PC-9 (cell line): ENCODE results near the gene NEURL3. TPM values are rescaled to one million over a fixed set of nuclear protein-coding genes. Genes with fewer than 3 reads are reported as not detected.

Experiments
- BruUV-seq: library from RNA; stranded (reverse); fragments of 400-500 nt; replicated peaks from 2 replicates; lab custom pipeline; 2021; lab: Mats Ljungman, UMichigan
- CTCF ChIA-PET: fragments of 300-600 bp; sonication (Branson Sonifier 250); formaldehyde crosslinking; loops from one replicate; lab custom pipeline; 2022; ENCODE audit warnings: antibody characterized with exemption; lab: Charles Lee
- POLR2A ChIA-PET: fragments of 300-600 bp; sonication (Branson Sonifier 250); formaldehyde crosslinking; loops from one replicate; lab custom pipeline; 2022; ENCODE audit warnings: antibody characterized with exemption; ENCODE audit not compliant: unreplicated experiment; lab: Charles Lee
- DNase-seq, 2 experiments: peaks; one replicate each; pipeline versions ENCODE4 v3.0.0 to v3.0.0-alpha.2; 2015 to 2022; ENCODE audit warnings: mixed read lengths in 1 of 2
- H2AFZ ChIP-seq: fragments of 200-600 bp; sonication (generic); 2 replicates; pipeline ENCODE4 v1.8.1; 2017; ENCODE audit warnings: antibody characterized with exemption
- H3F3A ChIP-seq: fragments of 200-600 bp; sonication (generic); 2 replicates; pipeline ENCODE4 v1.8.1; 2017; ENCODE audit warnings: antibody characterized with exemption, mild to moderate bottlenecking, low read depth; ENCODE audit not compliant: insufficient read depth
- H3K27ac ChIP-seq: fragments of 200-600 bp; sonication (generic); 2 replicates; pipeline ENCODE4 v1.6.1; 2016; ENCODE audit warnings: mixed run types
- H3K27me3 ChIP-seq: fragments of 200-600 bp; sonication (generic); 2 replicates; pipeline ENCODE4 v1.6.1; 2016; ENCODE audit warnings: low read depth, mixed run types; ENCODE audit not compliant: insufficient read depth
- H3K36me3 ChIP-seq: fragments of 200-600 bp; sonication (generic); 2 replicates; pipeline ENCODE4 v1.6.1; 2016; ENCODE audit warnings: low read depth, mixed run types
- H3K4me1 ChIP-seq: fragments of 200-600 bp; sonication (generic); replicated peaks from 2 replicates; pipeline ENCODE4 v1.6.1; 2016; ENCODE audit warnings: mixed run types; ENCODE audit not compliant: insufficient read depth
- H3K4me2 ChIP-seq: fragments of 200-600 bp; sonication (generic); 2 replicates; pipeline ENCODE4 v1.6.1; 2017; ENCODE audit warnings: mixed run types
- H3K4me3 ChIP-seq: fragments of 200-600 bp; sonication (generic); 2 replicates; pipeline ENCODE4 v1.6.1; 2016; ENCODE audit warnings: mixed run types
- H3K79me2 ChIP-seq: fragments of 200-600 bp; sonication (generic); 2 replicates; pipeline ENCODE4 v1.6.1; 2017; ENCODE audit warnings: low read depth, mixed run types
- H3K9me2 ChIP-seq: fragments of 200-600 bp; sonication (generic); 2 replicates; pipeline ENCODE4 v1.8.1; 2017; ENCODE audit warnings: mild to moderate bottlenecking; ENCODE audit not compliant: insufficient read depth
- H3K9me3 ChIP-seq: fragments of 200-600 bp; sonication (generic); 2 replicates; pipeline ENCODE4 v1.8.1; 2016; ENCODE audit warnings: low read depth; ENCODE audit not compliant: insufficient read depth
- H4K20me1 ChIP-seq: fragments of 200-600 bp; sonication (generic); 2 replicates; pipeline ENCODE4 v1.8.1; 2017; ENCODE audit not compliant: insufficient read depth
- EZH2 ChIP-seq: fragments of 200-600 bp; sonication (generic); IDR thresholded peaks from 2 replicates; pipeline ENCODE4 v1.8.0; 2017; ENCODE audit warnings: antibody characterized with exemption, low read depth
- intact Hi-C: fragments of 100-400 bp; cut with micrococcal nuclease; formaldehyde crosslinking; loops from one replicate; pipeline ENCODE4 v1.10.0; 2022; ENCODE audit not compliant: unreplicated experiment
- total RNA-seq: library from RNA; stranded (reverse); gene quantifications from 2 replicates; pipeline ENCODE4 v1.2.3, GENCODE V29; 2021
- TF ChIP-seq, protein P1 (sequence below): fragments of 200-600 bp; sonication (generic); conservative IDR thresholded peaks from 2 replicates; pipeline ENCODE4 v1.6.1; 2017; ENCODE audit warnings: mixed run types, antibody characterized with exemption, mild to moderate bottlenecking, moderate library complexity

The NEURL3 gene
- total RNA-seq, 1 experiment from 2014 or later = 0.48 TPM

DNA sequence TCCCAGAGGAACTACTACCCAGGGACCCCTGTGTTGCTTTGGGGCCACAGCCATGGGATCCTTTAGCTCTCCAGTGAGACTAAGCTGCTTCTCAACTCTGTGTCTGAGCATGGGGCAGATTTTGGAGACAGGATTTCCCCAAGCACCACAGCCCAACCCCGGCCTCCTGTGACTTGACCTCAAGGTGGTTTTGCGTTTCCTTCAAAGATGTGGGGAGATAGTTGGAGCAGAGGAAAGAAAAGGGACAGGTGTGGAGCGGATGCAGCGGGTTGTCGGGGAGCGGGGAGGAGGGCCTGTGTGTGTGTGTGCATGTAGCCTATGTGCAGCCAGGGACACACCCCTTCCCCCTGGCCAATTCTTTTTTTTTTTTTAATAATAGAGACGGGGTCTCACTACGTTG lies 41.6 kb upstream of the NEURL3 start:
- BruUV-seq = no TSS peak
- no peaks in the 10 kb centered on the region for H4K20me1 ChIP-seq

DNA sequence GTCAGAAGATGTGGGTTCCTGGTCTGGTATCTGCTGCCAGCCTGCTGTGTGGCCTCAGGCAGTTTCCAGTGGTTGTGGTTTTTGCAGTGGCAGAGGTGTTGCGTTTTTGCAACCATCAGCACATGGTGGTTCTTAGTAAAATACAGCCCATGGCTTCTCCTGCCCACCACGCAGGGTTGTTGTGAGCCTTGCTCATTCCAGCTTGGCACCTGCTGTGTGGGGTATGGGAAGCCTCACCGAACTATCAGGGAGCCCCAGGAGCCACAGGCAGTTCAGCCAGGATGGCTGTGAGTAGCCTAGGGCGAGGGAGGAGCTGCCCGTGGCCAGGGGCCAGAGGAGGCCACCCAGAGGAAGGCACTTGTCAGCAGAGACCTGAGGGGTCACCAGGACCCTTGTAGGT lies 41.2 kb upstream of the NEURL3 start:
- BruUV-seq = no TSS peak
- Histone ChIP-seq H3K79me2 (no peaks in the 10 kb centered on the region), H3F3A (no peaks in the 10 kb centered on the region), H3K9me2 (no peaks in the 10 kb centered on the region), H3K36me3 (no peaks in the 10 kb centered on the region), H4K20me1 (no peaks in the 10 kb centered on the region), H3K4me2 (no peak overlapping the region), H3K27ac (no peak overlapping the region), H3K9me3 (no peaks in the 10 kb centered on the region), H3K27me3 (no peaks in the 10 kb centered on the region), H3K4me1 (no peaks in the 10 kb centered on the region), H3K4me3 (no peak overlapping the region), H2AFZ (no peak overlapping the region)
- ChIA-PET CTCF (interaction anchor here (0.6 kb wide), 1 partner anchor 92 kb away, joined by 3 read pairs; no protein-coding TSS in a partner anchor), POLR2A (interaction anchor here (0.6 kb wide), 1 partner anchor 126 kb away, joined by 3 read pairs; no protein-coding TSS in a partner anchor)
- DNase-seq = no peak
- TF ChIP-seq, protein P1, sequence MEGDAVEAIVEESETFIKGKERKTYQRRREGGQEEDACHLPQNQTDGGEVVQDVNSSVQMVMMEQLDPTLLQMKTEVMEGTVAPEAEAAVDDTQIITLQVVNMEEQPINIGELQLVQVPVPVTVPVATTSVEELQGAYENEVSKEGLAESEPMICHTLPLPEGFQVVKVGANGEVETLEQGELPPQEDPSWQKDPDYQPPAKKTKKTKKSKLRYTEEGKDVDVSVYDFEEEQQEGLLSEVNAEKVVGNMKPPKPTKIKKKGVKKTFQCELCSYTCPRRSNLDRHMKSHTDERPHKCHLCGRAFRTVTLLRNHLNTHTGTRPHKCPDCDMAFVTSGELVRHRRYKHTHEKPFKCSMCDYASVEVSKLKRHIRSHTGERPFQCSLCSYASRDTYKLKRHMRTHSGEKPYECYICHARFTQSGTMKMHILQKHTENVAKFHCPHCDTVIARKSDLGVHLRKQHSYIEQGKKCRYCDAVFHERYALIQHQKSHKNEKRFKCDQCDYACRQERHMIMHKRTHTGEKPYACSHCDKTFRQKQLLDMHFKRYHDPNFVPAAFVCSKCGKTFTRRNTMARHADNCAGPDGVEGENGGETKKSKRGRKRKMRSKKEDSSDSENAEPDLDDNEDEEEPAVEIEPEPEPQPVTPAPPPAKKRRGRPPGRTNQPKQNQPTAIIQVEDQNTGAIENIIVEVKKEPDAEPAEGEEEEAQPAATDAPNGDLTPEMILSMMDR = no peak
- TF ChIP-seq EZH2 = no peak
- intact Hi-C loops = no loop called here

More for the DNA sequence above, 41.6 kb upstream of the NEURL3 start:
- Histone ChIP-seq H3K9me3 (no peaks in the 10 kb centered on the region), H3K27me3 (no peaks in the 10 kb centered on the region), H2AFZ (no peak overlapping the region), H3K4me3 (no peak overlapping the region), H3K4me1 (no peaks in the 10 kb centered on the region), H3K36me3 (no peaks in the 10 kb centered on the region), H3K27ac (no peak overlapping the region), H3F3A (no peaks in the 10 kb centered on the region), H3K9me2 (no peaks in the 10 kb centered on the region), H3K79me2 (no peaks in the 10 kb centered on the region), H3K4me2 (no peak overlapping the region)
- ChIA-PET CTCF (interaction anchor here (0.6 kb wide), 1 partner anchor 92 kb away, joined by 3 read pairs; no protein-coding TSS in a partner anchor), POLR2A (interaction anchor here (0.6 kb wide), 1 partner anchor 126 kb away, joined by 3 read pairs; no protein-coding TSS in a partner anchor)
- TF ChIP-seq, protein P1 = no peak
- TF ChIP-seq EZH2 = no peak
- DNase-seq = no peak
- intact Hi-C loops = no loop called here

DNA sequence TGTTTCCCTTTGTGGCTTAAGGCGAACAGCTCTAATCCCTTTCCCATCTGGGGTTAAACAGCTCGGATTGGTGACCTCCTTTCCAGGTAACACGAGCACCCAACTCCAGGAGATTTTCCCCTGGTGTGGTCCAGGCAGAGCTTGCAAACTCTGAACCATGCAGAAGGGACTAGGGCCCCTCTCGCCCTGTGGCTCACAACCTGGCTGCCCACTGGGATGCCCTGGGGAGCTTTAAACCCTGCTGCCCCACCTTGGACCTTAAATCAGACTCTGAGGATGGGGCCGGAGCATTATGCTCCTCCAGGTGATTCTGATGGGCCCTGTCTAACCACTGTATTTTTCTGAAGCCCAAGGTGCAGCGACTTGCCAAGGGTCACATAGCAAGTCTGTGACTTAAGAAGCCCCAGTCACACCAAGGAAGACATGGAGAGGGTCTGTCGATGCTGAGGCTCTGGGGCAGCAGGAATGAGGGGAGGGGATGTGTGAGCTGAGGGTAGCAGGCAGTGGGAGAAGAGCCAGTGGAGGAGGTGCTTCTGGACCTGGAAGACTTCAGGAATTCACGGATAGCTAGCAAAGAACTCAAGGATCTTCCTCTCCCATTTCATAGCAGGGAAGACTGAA lies 37.3 kb upstream of the NEURL3 start:
- peaks cover 4% of the 10 kb centered on the region; the same call in 1 of the 2 replicates for H4K20me1 ChIP-seq
- H3K9me2 ChIP-seq = no peaks in the 10 kb centered on the region
- no peak for TF ChIP-seq EZH2
- TF ChIP-seq, protein P1 = no peak
- H3F3A ChIP-seq = peaks cover 12% of the 10 kb centered on the region; the same call in 1 of the 2 replicates
- no peak overlapping the region for H2AFZ ChIP-seq
- no peaks in the 10 kb centered on the region for H3K27me3 ChIP-seq
- no TSS peak for BruUV-seq
- no peaks in the 10 kb centered on the region for H3K9me3 ChIP-seq
- H3K36me3 ChIP-seq = no peaks in the 10 kb centered on the region
- no peaks in the 10 kb centered on the region; the same call in 1 of the 2 replicates for H3K79me2 ChIP-seq
- no peak overlapping the region for H3K27ac ChIP-seq
- peak in 1 of 2 experiments; percentile 12 for DNase-seq
- ChIA-PET POLR2A (no interaction called here), CTCF (interaction anchor here (0.5 kb wide), 1 partner anchor 326 kb away, joined by 3 read pairs; no protein-coding TSS in a partner anchor)
- no peak overlapping the region for H3K4me2 ChIP-seq
- no peak overlapping the region for H3K4me3 ChIP-seq
- peaks cover 18% of the 10 kb centered on the region for H3K4me1 ChIP-seq
- intact Hi-C loops = no loop called here
